Measurements from ENCODE around the gene ASB16. TPM values are rescaled to one million over a fixed set of nuclear protein-coding genes. Genes with fewer than 3 reads are reported as not detected.

The ASB16 gene
- total RNA-seq, 1 experiment from 2014 or later: 0.11 TPM

DNA sequence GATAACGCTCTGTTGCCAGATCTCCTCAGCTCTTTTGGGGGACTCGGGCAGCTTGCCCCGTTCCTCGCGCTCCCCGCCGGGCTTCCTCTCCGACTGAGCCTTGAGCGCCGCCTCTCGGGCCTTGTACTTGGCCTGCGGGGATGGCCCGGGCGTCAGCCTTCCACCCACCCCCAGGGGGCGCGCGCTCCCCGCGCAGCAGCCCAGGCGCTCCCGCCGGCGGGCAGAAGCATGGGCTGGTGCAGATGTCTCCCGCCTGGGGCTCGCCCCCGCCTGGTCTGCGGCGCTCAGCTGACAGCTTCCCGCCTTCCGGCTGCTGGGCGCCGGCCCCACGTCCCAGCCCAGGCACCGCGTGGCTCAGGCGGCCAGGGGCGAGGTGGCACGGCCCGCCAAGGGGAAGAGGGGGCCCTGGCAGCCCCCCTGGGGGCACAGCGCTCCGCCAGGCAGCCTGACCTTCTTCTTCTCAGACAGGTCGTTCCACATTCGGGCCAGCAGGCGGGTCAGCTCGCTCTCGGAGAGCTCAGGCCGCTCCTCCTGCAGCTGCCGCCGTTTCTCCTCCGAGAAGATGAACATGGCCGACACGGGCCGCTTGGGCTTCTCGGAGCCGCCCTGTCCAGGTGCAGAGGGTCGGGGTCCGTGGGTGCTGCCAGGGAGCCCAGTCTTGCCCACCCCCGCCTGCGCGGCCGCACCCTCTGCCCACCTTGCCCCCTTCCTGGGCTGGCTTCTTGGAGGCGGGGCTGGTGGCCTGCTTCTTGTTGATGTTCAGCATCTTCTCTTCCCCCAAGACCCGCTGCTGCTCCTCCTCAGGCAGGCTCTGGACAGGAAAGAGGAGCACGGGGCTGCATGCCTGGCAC is 40.1 kb downstream of the ASB16 start (continued):
- TF ChIP-seq, protein P1, sequence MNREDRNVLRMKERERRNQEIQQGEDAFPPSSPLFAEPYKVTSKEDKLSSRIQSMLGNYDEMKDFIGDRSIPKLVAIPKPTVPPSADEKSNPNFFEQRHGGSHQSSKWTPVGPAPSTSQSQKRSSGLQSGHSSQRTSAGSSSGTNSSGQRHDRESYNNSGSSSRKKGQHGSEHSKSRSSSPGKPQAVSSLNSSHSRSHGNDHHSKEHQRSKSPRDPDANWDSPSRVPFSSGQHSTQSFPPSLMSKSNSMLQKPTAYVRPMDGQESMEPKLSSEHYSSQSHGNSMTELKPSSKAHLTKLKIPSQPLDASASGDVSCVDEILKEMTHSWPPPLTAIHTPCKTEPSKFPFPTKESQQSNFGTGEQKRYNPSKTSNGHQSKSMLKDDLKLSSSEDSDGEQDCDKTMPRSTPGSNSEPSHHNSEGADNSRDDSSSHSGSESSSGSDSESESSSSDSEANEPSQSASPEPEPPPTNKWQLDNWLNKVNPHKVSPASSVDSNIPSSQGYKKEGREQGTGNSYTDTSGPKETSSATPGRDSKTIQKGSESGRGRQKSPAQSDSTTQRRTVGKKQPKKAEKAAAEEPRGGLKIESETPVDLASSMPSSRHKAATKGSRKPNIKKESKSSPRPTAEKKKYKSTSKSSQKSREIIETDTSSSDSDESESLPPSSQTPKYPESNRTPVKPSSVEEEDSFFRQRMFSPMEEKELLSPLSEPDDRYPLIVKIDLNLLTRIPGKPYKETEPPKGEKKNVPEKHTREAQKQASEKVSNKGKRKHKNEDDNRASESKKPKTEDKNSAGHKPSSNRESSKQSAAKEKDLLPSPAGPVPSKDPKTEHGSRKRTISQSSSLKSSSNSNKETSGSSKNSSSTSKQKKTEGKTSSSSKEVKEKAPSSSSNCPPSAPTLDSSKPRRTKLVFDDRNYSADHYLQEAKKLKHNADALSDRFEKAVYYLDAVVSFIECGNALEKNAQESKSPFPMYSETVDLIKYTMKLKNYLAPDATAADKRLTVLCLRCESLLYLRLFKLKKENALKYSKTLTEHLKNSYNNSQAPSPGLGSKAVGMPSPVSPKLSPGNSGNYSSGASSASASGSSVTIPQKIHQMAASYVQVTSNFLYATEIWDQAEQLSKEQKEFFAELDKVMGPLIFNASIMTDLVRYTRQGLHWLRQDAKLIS (CRISPR knock-in tag; IDR thresholded peaks at IDR 0.05; ENCODE audit: borderline replicate concordance): peak; percentile 78; the same call in 1 of the 2 replicates
- TF ChIP-seq FOXP1 (CRISPR knock-in tag; IDR thresholded peaks at IDR 0.05; ENCODE audit: borderline replicate concordance) (peak; percentile 90), MAX (CRISPR knock-in tag; IDR thresholded peaks at IDR 0.05) (peak; percentile 97), ZNF219 (CRISPR knock-in tag; IDR thresholded peaks at IDR 0.05; ENCODE audit: borderline replicate concordance) (no peak), ZNF512 (CRISPR knock-in tag; IDR thresholded peaks at IDR 0.05; ENCODE audit: borderline replicate concordance) (no peak), ARID4B (CRISPR knock-in tag; IDR thresholded peaks at IDR 0.05; ENCODE audit: borderline replicate concordance) (peak; percentile 51; the same call in 1 of the 2 replicates), MYBL2 (CRISPR knock-in tag; IDR thresholded peaks at IDR 0.05) (peak; percentile 70), RELA (CRISPR knock-in tag; IDR thresholded peaks at IDR 0.05; ENCODE audit: borderline replicate concordance) (no peak), ZNF317 (CRISPR knock-in tag; IDR thresholded peaks at IDR 0.05; ENCODE audit: borderline replicate concordance, low read depth) (no peak; the same call in 1 of the 2 replicates), ATF1 (CRISPR knock-in tag; IDR thresholded peaks at IDR 0.05) (no peak), ZBTB21 (CRISPR knock-in tag; IDR thresholded peaks at IDR 0.05; ENCODE audit: borderline replicate concordance) (no peak; the same call in 1 of the 2 replicates), KAT7 (CRISPR knock-in tag; IDR thresholded peaks at IDR 0.05; ENCODE audit: borderline replicate concordance) (0 out of 2 replicates have a peak, but pooled peaks have one; percentile 36), E2F1 (CRISPR knock-in tag; IDR thresholded peaks at IDR 0.05) (0 out of 2 replicates have a peak, but pooled peaks have one; percentile 47), ELF4 (CRISPR knock-in tag; IDR thresholded peaks at IDR 0.05; ENCODE audit: low read depth) (peak; percentile 51; the same call in 1 of the 2 replicates), SP1 (CRISPR knock-in tag; conservative IDR thresholded peaks at IDR 0.05) (peak; percentile 82; the same call in 1 of the 2 replicates)
- TF ChIP-seq, protein P2, sequence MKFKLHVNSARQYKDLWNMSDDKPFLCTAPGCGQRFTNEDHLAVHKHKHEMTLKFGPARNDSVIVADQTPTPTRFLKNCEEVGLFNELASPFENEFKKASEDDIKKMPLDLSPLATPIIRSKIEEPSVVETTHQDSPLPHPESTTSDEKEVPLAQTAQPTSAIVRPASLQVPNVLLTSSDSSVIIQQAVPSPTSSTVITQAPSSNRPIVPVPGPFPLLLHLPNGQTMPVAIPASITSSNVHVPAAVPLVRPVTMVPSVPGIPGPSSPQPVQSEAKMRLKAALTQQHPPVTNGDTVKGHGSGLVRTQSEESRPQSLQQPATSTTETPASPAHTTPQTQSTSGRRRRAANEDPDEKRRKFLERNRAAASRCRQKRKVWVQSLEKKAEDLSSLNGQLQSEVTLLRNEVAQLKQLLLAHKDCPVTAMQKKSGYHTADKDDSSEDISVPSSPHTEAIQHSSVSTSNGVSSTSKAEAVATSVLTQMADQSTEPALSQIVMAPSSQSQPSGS (CRISPR knock-in tag; IDR thresholded peaks at IDR 0.05; ENCODE audit: borderline replicate concordance, low read depth): no peak
- TF ChIP-seq, protein P3, sequence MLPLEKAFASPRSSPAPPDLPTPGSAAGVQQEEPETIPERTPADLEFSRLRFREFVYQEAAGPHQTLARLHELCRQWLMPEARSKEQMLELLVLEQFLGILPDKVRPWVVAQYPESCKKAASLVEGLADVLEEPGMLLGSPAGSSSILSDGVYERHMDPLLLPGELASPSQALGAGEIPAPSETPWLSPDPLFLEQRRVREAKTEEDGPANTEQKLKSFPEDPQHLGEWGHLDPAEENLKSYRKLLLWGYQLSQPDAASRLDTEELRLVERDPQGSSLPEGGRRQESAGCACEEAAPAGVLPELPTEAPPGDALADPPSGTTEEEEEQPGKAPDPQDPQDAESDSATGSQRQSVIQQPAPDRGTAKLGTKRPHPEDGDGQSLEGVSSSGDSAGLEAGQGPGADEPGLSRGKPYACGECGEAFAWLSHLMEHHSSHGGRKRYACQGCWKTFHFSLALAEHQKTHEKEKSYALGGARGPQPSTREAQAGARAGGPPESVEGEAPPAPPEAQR (CRISPR knock-in tag; IDR thresholded peaks at IDR 0.05): no peak
- TF ChIP-seq, protein P4, sequence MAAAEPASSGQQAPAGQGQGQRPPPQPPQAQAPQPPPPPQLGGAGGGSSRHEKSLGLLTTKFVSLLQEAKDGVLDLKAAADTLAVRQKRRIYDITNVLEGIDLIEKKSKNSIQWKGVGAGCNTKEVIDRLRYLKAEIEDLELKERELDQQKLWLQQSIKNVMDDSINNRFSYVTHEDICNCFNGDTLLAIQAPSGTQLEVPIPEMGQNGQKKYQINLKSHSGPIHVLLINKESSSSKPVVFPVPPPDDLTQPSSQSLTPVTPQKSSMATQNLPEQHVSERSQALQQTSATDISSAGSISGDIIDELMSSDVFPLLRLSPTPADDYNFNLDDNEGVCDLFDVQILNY (CRISPR knock-in tag; IDR thresholded peaks at IDR 0.05): peak; percentile 97
- TF ChIP-seq, protein P5, sequence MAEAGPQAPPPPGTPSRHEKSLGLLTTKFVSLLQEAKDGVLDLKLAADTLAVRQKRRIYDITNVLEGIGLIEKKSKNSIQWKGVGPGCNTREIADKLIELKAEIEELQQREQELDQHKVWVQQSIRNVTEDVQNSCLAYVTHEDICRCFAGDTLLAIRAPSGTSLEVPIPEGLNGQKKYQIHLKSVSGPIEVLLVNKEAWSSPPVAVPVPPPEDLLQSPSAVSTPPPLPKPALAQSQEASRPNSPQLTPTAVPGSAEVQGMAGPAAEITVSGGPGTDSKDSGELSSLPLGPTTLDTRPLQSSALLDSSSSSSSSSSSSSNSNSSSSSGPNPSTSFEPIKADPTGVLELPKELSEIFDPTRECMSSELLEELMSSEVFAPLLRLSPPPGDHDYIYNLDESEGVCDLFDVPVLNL (CRISPR knock-in tag; IDR thresholded peaks at IDR 0.05; ENCODE audit: borderline replicate concordance, low read depth): peak; percentile 93
